ENCODE results near the gene IL1RAPL1. TPM values are rescaled to one million over a fixed set of nuclear protein-coding genes. Genes with fewer than 3 reads are reported as not detected.

IL1RAPL1 gene
- total and polyA plus RNA-seq, 2 donors (not counting 3 experiments of a cell fraction or from before 2014, with no cell fraction given): 0.79 to 1.3 TPM

- CTCF ChIA-PET: no interaction called here
These were observed 1055.9 kb downstream of the IL1RAPL1 start for GRCh38 chrX:29643181-29643580.

More at GRCh38 chrX:29643181-29643580, 1055.9 kb downstream of the IL1RAPL1 start:
- no peak for DNase-seq (ENCODE audit: low read depth, low spot score)
- no peaks in the 10 kb centered on the region for H3K79me2 ChIP-seq (ENCODE audit: control insufficient read depth, insufficient read depth, low read length)
- H2AFZ ChIP-seq (ENCODE audit: low read depth, low read length): no peak overlapping the region
- H3K9me3 ChIP-seq (replicated peaks; ENCODE audit: control insufficient read depth, insufficient read depth, low read length): no peaks in the 10 kb centered on the region
- no peak overlapping the region for H3K27ac ChIP-seq (ENCODE audit: insufficient read depth, low read depth, low read length)
- H3K9me1 ChIP-seq (replicated peaks; ENCODE audit: control insufficient read depth, extremely low read depth, insufficient read depth, low read length): no peaks in the 10 kb centered on the region
- H3K4me3 ChIP-seq (replicated peaks in 1 of 3; ENCODE audit: insufficient read depth in 1 of 3, low read depth in 1 of 3, low read length in 3 of 3): no peak overlapping the region
- no peaks in the 10 kb centered on the region for H3K27me3 ChIP-seq (ENCODE audit: control insufficient read depth in 2 of 2, insufficient read depth in 2 of 2, low read length in 2 of 2)
- no peaks in the 10 kb centered on the region for H3K4me1 ChIP-seq (ENCODE audit: control insufficient read depth, extremely low read depth, insufficient read depth, low read length)
- H3K4me2 ChIP-seq (ENCODE audit: insufficient read depth, low read length): no peak overlapping the region
- no peaks in the 10 kb centered on the region for H4K20me1 ChIP-seq (replicated peaks; ENCODE audit: control insufficient read depth, extremely low read depth, insufficient read depth, low read length)
- no peak for TF ChIP-seq CTCF (IDR thresholded peaks at IDR 0.05; ENCODE audit: extremely low read depth in 1 of 2, insufficient read depth in 1 of 2, low read depth in 1 of 2, low read length in 2 of 2)
- TF ChIP-seq POLR2AphosphoS5 (IDR thresholded peaks at IDR 0.05; ENCODE audit: insufficient read depth, low read depth, low read length): no peak
- no peak for TF ChIP-seq FOS (IDR thresholded peaks at IDR 0.05; ENCODE audit: borderline replicate concordance, insufficient read depth, low read length)
- TF ChIP-seq EZH2 (IDR thresholded peaks at IDR 0.05; ENCODE audit: borderline replicate concordance, low read depth, low read length, severe bottlenecking): no peak
- TF ChIP-seq MAX (IDR thresholded peaks at IDR 0.05; ENCODE audit: insufficient read depth, insufficient read length): no peak
- no peak for TF ChIP-seq JUN (IDR thresholded peaks at IDR 0.05; ENCODE audit: borderline replicate concordance, insufficient read depth, insufficient read length, low read depth)
- TF ChIP-seq GATA2 (IDR thresholded peaks at IDR 0.05; ENCODE audit: insufficient read depth, insufficient read length, low read depth, low read length): no peak
- no peak for TF ChIP-seq MYC (IDR thresholded peaks at IDR 0.05; ENCODE audit: low read depth, low read length)
- TF ChIP-seq POLR2A (IDR thresholded peaks at IDR 0.05; ENCODE audit: low read depth, low read length): no peak
- no peak overlapping the region for H3K9ac ChIP-seq (replicated peaks; ENCODE audit: extremely low read depth, insufficient read depth, low read length)
- FAIRE-seq: no peak
- intact Hi-C loops (cut with micrococcal nuclease): no loop called here
- POLR2A ChIA-PET: no interaction called here
- BruUV-seq (replicated peaks): no TSS peak
- dilution Hi-C loops (cut with MboI; ENCODE audit: extremely low pct_ligation_motif_present, low sequenced_read_pairs): no loop called here
- H3K36me3 ChIP-seq (ENCODE audit: control insufficient read depth in 2 of 2, extremely low read depth in 1 of 2, insufficient read depth in 2 of 2, low read length in 2 of 2): no peaks in the 10 kb centered on the region

Data from endothelial cell of umbilical vein (primary cell).